IPS-11a (cell line): ENCODE results near the gene KARS1.

Source experiments
- H3K4me3 ChIP-seq: one replicate; pipeline ENCODE4 v1.5.1; 2013; ENCODE audit warnings: low read depth, low read length, control low read depth

KARS1 gene

DNA sequence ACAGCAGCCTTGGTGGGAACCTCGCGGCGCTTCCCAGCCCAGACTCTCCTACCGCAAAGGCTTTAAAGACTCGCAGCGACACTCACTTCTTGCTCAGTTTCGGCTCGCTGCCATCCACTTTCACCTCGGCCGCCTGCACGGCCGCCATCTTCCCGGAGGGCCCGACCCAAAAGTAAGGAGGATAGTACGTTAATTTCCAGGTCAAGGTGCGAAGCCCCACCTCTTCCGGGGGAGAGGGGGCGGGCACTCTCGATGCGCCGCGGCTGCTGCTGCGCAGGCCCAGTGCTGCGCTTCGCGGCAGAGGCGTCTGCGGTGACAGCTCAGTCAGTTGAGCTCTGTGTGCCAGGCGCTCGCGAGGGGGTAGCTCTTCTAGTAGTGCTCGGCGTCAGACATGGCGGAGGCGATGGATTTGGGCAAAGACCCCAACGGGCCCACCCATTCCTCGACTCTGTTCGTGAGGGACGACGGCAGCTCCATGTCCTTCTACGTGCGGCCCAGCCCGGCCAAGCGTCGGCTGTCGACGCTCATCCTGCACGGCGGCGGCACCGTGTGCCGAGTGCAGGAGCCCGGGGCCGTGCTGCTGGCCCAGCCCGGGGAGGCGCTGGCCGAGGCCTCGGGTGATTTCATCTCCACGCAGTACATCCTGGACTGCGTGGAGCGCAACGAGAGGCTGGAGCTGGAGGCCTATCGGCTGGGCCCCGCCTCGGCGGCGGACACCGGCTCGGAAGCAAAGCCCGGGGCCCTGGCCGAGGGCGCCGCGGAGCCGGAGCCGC is at the start of gene KARS1, which contains the start of gene TERF2IP:
Gene KARS1, minus strand, starts transcription at position 174 of the 773 bp plus-strand sequence. Its CDS starts 26 bp downstream, at position 148.
Gene TERF2IP, plus strand, starts transcription at position 282 of the 773 bp plus-strand sequence. Its CDS starts 110 bp downstream, at position 392.
- peak within 1 kb of the TSS; percentile 95 for H3K4me3 ChIP-seq

DNA sequence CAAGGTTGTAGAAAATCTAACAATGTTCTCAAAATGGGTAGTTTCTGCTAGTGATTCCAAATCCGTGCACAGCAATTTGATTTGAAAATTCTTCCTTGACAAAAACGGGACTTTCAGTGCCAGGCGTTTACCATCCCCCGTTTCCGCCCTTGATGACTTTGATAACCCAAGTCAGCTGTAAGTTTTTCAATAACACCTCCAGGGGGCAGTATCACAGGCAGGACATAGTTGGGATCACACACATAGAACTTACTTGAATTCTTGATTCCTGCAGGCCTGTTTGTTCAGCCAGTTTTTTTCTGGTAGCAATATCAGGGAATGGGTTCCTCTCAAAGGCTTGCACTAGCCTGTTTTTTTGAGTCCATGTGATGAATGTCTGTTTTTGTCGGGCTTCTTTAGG is 48.2 kb upstream of the KARS1 start:
- H3K4me3 ChIP-seq = no peak overlapping the region

GRCh38 chr16:75687361-75687760 is 39.9 kb upstream of the KARS1 start:
- H3K4me3 ChIP-seq = no peak overlapping the region

DNA sequence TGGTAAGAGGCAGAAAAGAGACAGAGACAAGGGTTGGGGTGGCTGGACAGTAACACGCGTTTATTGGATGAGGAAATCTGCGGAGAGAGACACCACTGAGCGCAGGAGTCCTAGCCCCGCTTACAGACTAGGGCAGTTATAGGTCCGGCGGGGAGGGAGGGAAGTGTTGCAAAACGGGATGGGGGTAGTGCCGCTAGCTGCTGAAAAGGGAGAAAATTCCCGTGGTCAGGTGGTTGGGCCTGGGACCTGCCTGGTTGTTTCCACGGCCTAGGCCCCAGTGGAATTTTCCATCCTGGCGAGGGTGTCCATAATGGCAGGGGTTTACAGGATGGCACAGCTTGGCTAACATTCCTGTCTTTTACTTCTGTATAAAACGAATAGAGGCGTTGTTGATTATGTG is 34.8 kb upstream of the KARS1 start:
- no peak overlapping the region for H3K4me3 ChIP-seq

- no peak overlapping the region for H3K4me3 ChIP-seq
Observed at GRCh38 chr16:75679366-75679765, 31.9 kb upstream of the KARS1 start.

DNA sequence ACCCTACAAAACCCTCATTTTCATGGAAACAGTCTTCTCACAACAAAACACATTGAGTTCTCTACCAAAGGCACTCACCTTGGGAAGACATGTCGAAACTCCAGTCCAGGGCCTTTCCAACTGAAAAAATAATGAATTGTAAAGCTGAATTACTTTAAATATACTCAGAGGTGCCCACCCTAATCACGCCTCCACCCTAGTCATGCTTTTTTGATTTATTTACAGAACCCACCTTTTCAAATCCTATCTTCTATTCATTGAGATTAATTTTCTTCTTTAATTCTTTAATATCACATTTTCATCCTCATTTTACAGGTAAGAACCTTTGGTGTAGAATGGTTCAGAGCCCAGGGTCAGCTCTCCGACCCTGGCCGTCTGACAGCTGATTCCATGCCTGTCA is 29.4 kb upstream of the KARS1 start, which contains the start of gene CPHXL2:
Gene CPHXL2, minus strand, starts transcription at position 101 of the 400 bp plus-strand sequence. Its CDS starts 10 bp downstream, at position 91.
- no peak within 1 kb of the TSS for H3K4me3 ChIP-seq

GRCh38 chr16:75667503-75667902 is 20.0 kb upstream of the KARS1 start:
- no peak overlapping the region for H3K4me3 ChIP-seq

DNA sequence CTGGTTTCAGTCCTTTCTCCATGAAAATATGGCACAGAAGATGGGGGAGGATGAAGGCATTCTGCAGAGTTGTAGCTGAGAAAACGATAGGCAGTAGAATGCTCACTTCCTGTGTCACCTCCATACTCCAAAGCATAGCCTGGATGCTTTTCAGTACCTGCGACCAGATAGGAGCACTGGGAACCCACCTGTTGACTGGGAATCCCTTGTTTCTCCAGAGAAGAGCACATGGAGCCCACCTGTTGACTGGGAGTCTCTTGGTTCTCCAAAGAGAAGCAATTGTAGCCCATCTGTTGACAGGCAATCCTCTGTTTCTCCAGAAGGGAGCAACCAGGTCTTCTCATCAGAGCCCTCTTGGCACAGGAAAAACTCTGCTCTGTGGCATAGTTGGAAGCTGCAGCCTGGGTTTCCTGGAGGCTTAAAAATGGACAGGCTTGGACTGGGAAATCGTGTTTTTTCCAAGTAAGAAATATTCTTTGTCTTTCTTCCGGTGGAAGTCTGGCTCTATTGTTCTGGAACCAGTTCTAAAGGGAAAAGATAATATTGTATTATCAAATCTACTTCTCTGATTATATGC is 13.3 kb upstream of the KARS1 start:
- no peak overlapping the region for H3K4me3 ChIP-seq

DNA sequence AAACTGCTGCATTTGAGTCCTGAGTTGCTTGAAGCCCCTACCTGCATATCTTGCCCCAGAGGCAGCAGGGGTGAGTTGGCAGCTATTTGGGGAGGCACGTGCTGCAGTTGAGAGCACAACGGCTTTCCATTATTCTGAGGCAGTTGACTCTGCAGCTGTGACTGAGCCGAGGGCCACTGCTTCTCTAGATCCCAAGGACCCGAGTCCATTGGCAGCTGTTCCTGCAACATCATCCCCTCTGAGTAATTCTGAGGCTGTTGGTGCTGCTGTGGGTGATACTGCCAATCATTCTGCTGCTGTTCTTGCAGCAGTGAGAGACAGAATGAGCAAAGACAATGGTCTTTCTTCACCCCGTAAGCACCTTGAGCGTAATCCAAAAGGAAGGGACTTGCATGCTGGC is 12.9 kb upstream of the KARS1 start:
- no peak overlapping the region for H3K4me3 ChIP-seq

DNA sequence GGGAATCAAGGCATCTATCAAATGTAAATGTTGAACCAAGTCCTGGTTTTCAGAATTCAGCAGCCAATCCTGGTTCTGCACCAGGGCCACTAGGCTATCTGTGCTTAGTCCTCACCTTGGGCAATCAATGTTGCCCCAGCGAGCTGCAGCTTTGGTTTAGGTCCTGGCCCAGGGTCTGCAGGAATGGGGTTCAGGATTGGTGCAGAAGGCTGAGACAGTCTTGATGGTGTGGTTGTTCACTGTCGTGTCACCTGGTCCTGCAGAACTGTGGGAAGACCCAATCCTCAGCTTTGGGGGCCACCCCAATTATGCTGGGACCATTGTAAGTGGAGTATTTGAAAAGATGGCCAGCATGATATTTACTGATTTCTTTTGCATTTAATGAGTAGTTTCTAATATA is 10.7 kb upstream of the KARS1 start:
- no peak overlapping the region for H3K4me3 ChIP-seq

DNA sequence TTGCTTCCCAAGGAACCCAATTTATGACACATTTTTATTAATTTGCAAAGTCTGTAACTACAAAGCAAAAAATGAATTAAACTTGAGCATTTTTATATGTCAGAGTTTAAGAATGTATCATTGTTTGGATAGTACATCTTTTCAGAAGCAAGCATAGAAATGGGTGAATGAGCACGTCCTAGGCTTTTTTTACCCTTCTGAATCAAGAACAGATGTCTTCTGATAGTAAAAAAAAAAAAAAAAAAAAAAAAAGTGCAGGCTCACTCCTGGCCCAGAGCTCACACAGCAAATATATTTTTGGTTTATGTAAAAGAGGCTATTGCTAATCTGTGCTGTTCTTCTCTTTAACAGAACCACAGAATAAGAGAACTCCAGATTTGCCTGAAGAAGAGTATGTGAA is 6.5 kb upstream of the KARS1 start:
- H3K4me3 ChIP-seq = no peak overlapping the region

DNA sequence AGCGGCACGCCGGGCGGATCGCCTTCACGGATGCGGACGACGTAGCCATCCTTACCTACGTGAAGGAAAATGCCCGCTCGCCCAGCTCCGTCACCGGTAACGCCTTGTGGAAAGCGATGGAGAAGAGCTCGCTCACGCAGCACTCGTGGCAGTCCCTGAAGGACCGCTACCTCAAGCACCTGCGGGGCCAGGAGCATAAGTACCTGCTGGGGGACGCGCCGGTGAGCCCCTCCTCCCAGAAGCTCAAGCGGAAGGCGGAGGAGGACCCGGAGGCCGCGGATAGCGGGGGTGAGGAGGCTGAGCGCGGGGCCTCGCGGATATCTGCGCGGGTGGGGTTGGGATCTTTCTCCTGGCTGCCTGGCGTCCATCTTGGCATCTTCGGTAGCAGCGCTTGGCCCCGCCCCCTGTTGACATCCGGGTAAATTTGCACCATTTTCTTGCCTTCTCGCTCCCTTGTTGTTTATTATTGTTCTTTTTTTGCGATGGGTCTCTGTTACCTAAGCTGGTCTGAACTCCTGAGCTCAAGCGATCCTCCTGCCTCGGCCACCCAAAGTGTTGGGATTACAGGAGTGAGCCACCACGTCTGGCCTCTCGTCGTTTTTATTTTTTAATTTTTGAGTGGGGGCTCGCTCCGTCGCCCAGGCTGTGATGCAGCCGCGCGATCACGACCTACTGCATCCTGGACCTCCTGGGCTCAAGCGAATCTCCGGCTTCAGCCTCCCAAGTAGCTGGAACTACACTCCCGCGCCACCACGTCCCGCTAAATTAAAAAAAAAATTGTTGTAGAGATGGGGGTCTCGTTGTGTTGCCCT is 1.0 kb upstream of the KARS1 start:
- H3K4me3 ChIP-seq = peak overlapping the region; percentile 95

DNA sequence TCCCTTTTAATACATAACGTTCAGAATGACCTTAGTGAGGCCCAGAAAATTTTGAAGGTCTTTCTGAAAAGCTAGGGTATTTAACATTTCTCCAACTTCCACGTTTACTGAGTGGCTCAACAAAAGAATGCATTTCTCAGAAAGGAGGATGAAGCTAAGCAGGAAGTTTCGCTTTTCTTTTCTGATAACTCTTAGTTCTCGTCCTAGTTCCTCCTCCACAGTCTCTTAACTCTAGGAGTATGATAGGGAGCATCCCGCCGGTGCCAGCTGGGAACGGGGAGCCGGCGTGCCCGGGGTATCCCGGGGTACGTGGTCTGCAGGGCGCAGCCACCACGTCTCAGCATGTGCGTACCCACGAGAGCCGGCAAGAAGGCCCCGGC is 363 bp downstream of the KARS1 start:
- peak overlapping the region; percentile 95 for H3K4me3 ChIP-seq

DNA sequence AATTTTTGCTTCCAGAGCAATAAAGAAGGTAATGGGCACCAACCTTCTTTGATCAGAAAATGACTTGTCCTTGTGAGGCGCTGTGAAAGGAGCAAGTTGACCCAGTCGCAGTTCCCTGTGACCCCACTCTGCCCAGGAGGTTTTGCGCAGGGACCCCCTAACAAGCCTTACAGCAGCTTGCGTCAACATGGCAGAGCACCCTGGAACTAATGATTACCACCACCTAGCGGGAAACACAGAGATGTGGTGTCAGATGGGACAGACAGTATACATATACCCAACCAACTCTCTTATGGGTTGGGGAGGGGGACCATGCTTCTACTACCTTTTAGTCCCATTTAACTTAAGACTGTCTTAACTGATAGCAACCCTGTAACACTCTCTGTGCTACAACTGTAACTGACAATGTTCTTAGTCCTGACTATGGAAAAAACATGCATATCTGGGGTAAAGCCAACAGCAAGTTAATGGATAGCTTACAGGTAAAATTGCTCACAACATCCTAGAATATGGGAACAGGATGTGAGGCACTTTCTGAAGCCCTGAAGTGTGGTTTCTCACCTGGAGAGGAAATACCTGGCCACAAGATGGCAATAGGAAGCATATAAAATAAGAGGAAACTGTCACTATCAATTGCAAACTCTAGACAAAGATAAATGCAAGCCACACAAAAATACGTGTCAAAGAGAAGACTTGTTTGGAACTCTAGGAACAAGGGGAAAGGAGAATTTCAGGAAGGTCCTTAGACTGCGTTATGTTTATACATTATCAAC is 3.0 kb downstream of the KARS1 start:
- no peak overlapping the region for H3K4me3 ChIP-seq

- H3K4me3 ChIP-seq = no peak overlapping the region
Observed at GRCh38 chr16:75640598-75640997, 6.9 kb downstream of the KARS1 start.

DNA sequence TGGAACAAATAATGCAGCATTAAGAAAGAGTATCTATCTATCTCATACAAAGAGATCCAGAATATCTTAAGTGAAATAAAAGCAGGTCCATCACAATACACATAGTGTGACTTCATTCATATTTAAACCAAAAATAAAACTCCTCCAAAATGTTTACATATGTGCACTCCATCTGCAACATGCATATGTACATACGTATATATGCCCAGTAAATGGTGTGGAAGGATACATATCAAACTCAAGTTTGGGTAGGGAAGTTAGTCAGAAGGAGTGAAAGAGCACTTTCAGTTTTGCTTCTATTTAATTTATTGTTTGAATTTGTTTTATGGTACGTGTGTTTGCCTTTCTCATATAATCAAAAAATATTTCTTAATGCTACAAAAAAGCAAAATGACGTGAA is 12.4 kb downstream of the KARS1 start:
- no peak overlapping the region for H3K4me3 ChIP-seq

DNA sequence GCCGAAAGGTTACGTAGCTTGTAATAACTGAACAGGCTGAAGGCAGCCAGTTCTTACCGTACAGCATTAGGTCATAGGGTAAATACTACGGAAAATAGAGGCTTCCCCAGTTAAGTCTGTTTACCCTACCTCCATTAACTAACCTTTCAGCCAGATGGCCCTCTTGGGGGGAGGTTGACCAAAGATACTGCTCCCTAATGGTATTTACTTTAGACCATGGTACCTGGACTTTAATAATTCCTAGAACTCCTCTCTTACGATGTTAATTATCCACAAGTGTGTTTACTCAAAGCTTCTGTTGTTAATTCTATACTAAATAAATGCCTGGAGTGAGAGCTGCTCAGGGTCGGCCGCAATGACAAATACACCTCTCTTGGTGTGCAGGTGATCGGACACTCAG is 14.6 kb downstream of the KARS1 start:
- H3K4me3 ChIP-seq = no peak overlapping the region

DNA sequence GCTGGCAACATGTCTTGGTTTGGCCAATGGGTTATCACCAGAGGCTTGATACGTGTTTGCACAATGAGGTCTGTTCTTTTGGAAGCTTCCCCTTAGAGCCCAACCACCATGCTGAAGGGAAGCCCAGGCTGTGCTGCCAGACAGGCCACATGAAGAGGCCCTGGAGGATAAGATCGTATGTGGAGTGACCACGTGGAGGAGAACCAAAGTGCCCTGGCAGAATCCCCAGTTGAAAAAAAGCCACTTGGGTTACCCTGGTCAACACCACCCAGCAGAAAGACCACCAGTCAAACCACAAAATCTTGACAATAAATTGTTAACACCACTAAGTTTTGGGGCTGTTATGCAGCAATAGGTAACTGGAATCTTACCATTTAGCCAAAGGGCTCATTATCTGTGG is 17.4 kb downstream of the KARS1 start:
- no peak overlapping the region for H3K4me3 ChIP-seq

GRCh38 chr16:75629132-75629531 is 18.3 kb downstream of the KARS1 start:
- H3K4me3 ChIP-seq = no peak overlapping the region

DNA sequence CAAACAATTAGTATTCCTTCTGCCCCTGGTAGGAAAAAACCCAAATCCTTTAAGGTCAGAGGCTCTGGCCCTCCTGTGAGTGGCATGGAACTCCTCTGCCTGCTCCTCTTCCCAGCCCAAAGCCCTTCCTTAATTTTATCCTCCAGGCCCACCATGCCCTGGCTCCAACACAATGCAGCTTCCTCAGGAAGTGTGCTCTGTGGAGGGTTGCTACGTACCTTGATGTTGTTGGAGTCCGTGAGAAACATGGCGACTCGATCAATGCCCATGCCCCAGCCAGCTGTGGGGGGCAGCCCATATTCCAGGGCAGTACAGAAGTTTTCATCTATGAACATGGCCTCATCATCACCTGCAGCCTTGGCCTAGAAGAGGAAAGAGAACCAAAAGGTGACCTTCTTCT is 19.1 kb downstream of the KARS1 start:
- no peak overlapping the region for H3K4me3 ChIP-seq

- no peak overlapping the region for H3K4me3 ChIP-seq
Observed at GRCh38 chr16:75627851-75628250, 19.6 kb downstream of the KARS1 start.
